IMR-90 (cell line): Measurements from ENCODE around the gene WDFY2. TPM values are rescaled to one million over a fixed set of nuclear protein-coding genes. Genes with fewer than 3 reads are reported as not detected.

ENCODE experiments used
- ATAC-seq: fragments of 200-7000 bp; cut with Tn5 transposase; 2 replicates; pipeline ENCODE4 v1.9.1; 2020; ENCODE audit warnings: low read depth, mild to moderate bottlenecking, moderate library complexity
- BruUV-seq: library from RNA; stranded (reverse); fragments of 400-500 nt; replicated peaks from 2 replicates; lab custom pipeline; 2021; lab: Mats Ljungman, UMichigan
- CTCF ChIA-PET: fragments of 300-600 bp; formaldehyde crosslinking; extraction: SDS; loops from one replicate; lab custom pipeline; 2021; ENCODE audit warnings: antibody characterized with exemption; lab: Yijun Ruan, JAX
- POLR2A ChIA-PET: fragments of 300-600 bp; sonication (Branson Sonifier 250); formaldehyde crosslinking; loops from one replicate; lab custom pipeline; 2022; ENCODE audit warnings: antibody characterized with exemption; ENCODE audit not compliant: unreplicated experiment; lab: Charles Lee
- DNase-seq: peaks from one replicate; pipeline ENCODE4 v3.0.0; 2013
- H2AFZ ChIP-seq: replicated peaks from 2 replicates; pipeline ENCODE3; 2013; ENCODE audit warnings: low read length, mild to moderate bottlenecking; ENCODE audit not compliant: poor library complexity
- H2AK5ac ChIP-seq: 2 replicates; pipeline ENCODE4 v1.6.1; 2013; ENCODE audit warnings: low read depth, low read length, inconsistent platforms
- H2AK9ac ChIP-seq: replicated peaks from 2 replicates; pipeline ENCODE3; 2013; ENCODE audit warnings: mild to moderate bottlenecking, low read depth, low read length, moderate library complexity; ENCODE audit not compliant: poor library complexity
- H2BK120ac ChIP-seq: 2 replicates; pipeline ENCODE4 v1.6.1; 2013; ENCODE audit warnings: low read depth, low read length, inconsistent platforms
- H2BK15ac ChIP-seq: 3 replicates; pipeline ENCODE4 v1.6.1; 2013; ENCODE audit warnings: low read depth, low read length, inconsistent platforms
- H2BK20ac ChIP-seq: 2 replicates; pipeline ENCODE4 v1.6.1; 2013; ENCODE audit warnings: low read depth, mild to moderate bottlenecking, inconsistent platforms, low read length, moderate library complexity
- H2BK5ac ChIP-seq: 2 replicates; pipeline ENCODE4 v1.6.1; 2013; ENCODE audit warnings: mild to moderate bottlenecking, low read depth, low read length, inconsistent platforms; ENCODE audit not compliant: poor library complexity, severe bottlenecking
- H3K14ac ChIP-seq: replicated peaks from 2 replicates; pipeline ENCODE4 v1.6.1; 2013; ENCODE audit warnings: low read depth, low read length, inconsistent platforms
- H3K18ac ChIP-seq: 2 replicates; pipeline ENCODE4 v1.6.1; 2013; ENCODE audit warnings: low read depth, low read length, control low read depth
- H3K23ac ChIP-seq: 2 replicates; pipeline ENCODE4 v1.6.1; 2013; ENCODE audit warnings: low read depth, low read length, inconsistent platforms
- H3K27ac ChIP-seq: 2 replicates; pipeline ENCODE4 v1.5.1; 2013; ENCODE audit warnings: mild to moderate bottlenecking, control low read depth, low read length; ENCODE audit not compliant: insufficient read depth
- H3K27me3 ChIP-seq: 2 replicates; pipeline ENCODE4 v1.6.1; 2013; ENCODE audit warnings: low read length; ENCODE audit not compliant: control insufficient read depth, insufficient read depth
- H3K36me3 ChIP-seq: 2 replicates; pipeline ENCODE4 v1.6.1; 2013; ENCODE audit warnings: low read length, mixed read lengths; ENCODE audit not compliant: control insufficient read depth, insufficient read depth
- H3K4ac ChIP-seq: 2 replicates; pipeline ENCODE4 v1.6.1; 2013; ENCODE audit warnings: low read depth, low read length, inconsistent platforms
- H3K4me1 ChIP-seq: 2 replicates; pipeline ENCODE4 v1.6.1; 2013; ENCODE audit warnings: low read length, mixed read lengths; ENCODE audit not compliant: control insufficient read depth, insufficient read depth
- H3K4me2 ChIP-seq: 2 replicates; pipeline ENCODE4 v1.6.1; 2013; ENCODE audit warnings: low read depth, mild to moderate bottlenecking, control low read depth, low read length, moderate library complexity
- H3K4me3 ChIP-seq: 2 replicates; pipeline ENCODE4 v1.5.1; 2013; ENCODE audit warnings: low read depth, mild to moderate bottlenecking, control low read depth, low read length, moderate library complexity; ENCODE audit not compliant: insufficient read depth
- H3K56ac ChIP-seq: 2 replicates; pipeline ENCODE4 v1.6.1; 2013; ENCODE audit warnings: low read length, inconsistent platforms; ENCODE audit not compliant: insufficient read depth; ENCODE audit errors: extremely low read depth
- H3K79me1 ChIP-seq, 2 experiments: 2 replicates each; pipeline ENCODE4 v1.6.1; 2013; ENCODE audit warnings: low read length in 2 of 2, inconsistent platforms in 1 of 2, low read depth in 1 of 2
- H3K9ac ChIP-seq: 2 replicates; pipeline ENCODE4 v1.6.1; 2013; ENCODE audit warnings: low read depth, low read length, control low read depth
- H3K9me1 ChIP-seq: 2 replicates; pipeline ENCODE4 v1.6.1; 2013; ENCODE audit warnings: low read length, inconsistent platforms; ENCODE audit not compliant: insufficient read depth
- H3K9me3 ChIP-seq: 2 replicates; pipeline ENCODE4 v1.6.1; 2013; ENCODE audit warnings: low read length; ENCODE audit not compliant: control insufficient read depth, insufficient read depth
- H4K20me1 ChIP-seq: 2 replicates; pipeline ENCODE4 v1.6.1; 2013; ENCODE audit warnings: low read length, inconsistent platforms; ENCODE audit not compliant: insufficient read depth
- H4K5ac ChIP-seq: 2 replicates; pipeline ENCODE4 v1.6.1; 2013; ENCODE audit warnings: mild to moderate bottlenecking, low read depth, low read length, control low read depth
- H4K8ac ChIP-seq, 2 experiments: 2 replicates each; pipeline ENCODE4 v1.6.1; 2013; ENCODE audit warnings: low read depth in 2 of 2, low read length in 2 of 2, control low read depth in 1 of 2, inconsistent platforms in 1 of 2
- H4K91ac ChIP-seq: 2 replicates; pipeline ENCODE4 v1.6.1; 2013; ENCODE audit warnings: low read depth, low read length, inconsistent platforms; ENCODE audit not compliant: insufficient read depth
- BHLHE40 ChIP-seq: fragments of 150-350 bp; IDR thresholded peaks from 2 replicates; pipeline ENCODE4 v1.6.1; 2016; ENCODE audit warnings: mild to moderate bottlenecking, low read depth, low read length
- CEBPB ChIP-seq: IDR thresholded peaks from 2 replicates; pipeline ENCODE4 v1.6.1; 2012; ENCODE audit warnings: low read depth, low read length, improper control_type of control experiment
- CHD1 ChIP-seq: IDR thresholded peaks from 2 replicates; pipeline ENCODE4 v1.6.1; 2012; ENCODE audit warnings: low read depth, low read length, improper control_type of control experiment
- FOS ChIP-seq: fragments of 150-350 bp; IDR thresholded peaks from 2 replicates; pipeline ENCODE4 v1.6.1; 2016; ENCODE audit warnings: low read depth, low read length
- MAFK ChIP-seq: IDR thresholded peaks from 2 replicates; pipeline ENCODE4 v1.6.1; 2012; ENCODE audit warnings: low read depth, low read length, improper control_type of control experiment
- MAZ ChIP-seq: IDR thresholded peaks from 2 replicates; pipeline ENCODE4 v1.6.1; 2012; ENCODE audit warnings: low read depth, mild to moderate bottlenecking, low read length, improper control_type of control experiment, moderate library complexity, borderline replicate concordance
- MXI1 ChIP-seq: IDR thresholded peaks from 2 replicates; pipeline ENCODE4 v1.6.1; 2012; ENCODE audit warnings: low read depth, mild to moderate bottlenecking, low read length, moderate library complexity, borderline replicate concordance
- NFE2L2 ChIP-seq: fragments of 150-350 bp; IDR thresholded peaks from 2 replicates; pipeline ENCODE4 v1.6.1; 2016; ENCODE audit warnings: low read depth, mild to moderate bottlenecking, low read length
- POLR2A ChIP-seq: IDR thresholded peaks from 2 replicates; pipeline ENCODE4 v1.6.1; 2012; ENCODE audit warnings: mild to moderate bottlenecking, low read depth, low read length
- RCOR1 ChIP-seq: IDR thresholded peaks from 2 replicates; pipeline ENCODE4 v1.6.1; 2012; ENCODE audit warnings: mild to moderate bottlenecking, low read length, improper control_type of control experiment; ENCODE audit not compliant: insufficient replicate concordance
- WGBS, 2 experiments: methylation state at CpG; one replicate each; pipeline versions ENCODE4 v1.1.5 to v1.1.7; 2013; ENCODE audit warnings: missing lambda C conversion rate in 2 of 2; ENCODE audit not compliant: insufficient read length in 1 of 2; ENCODE audit errors: extremely low coverage in 2 of 2; 5-methylcytosine and 5-hydroxymethylcytosine counted together
- dilution Hi-C: fragments of 300-500 bp; cut with HindIII; formaldehyde crosslinking; loops from one replicate; pipeline ENCODE4 v1.14.3; 2018; ENCODE audit warnings: low sequenced_read_pairs; ENCODE audit not compliant: unreplicated experiment
- in situ Hi-C: fragments of 300-500 bp; cut with MboI; formaldehyde crosslinking; loops from 3 replicates; pipeline ENCODE4 v1.14.3; 2019; ENCODE audit warnings: low sequenced_read_pairs, inconsistent platforms, mixed read lengths
- intact Hi-C: fragments of 100-400 bp; cut with micrococcal nuclease; formaldehyde crosslinking; loops from 2 replicates; pipeline ENCODE4 v1.10.0; 2022
- polyA plus RNA-seq, 3 experiments: library from polyadenylated mRNA; depleted of rRNA; stranded (reverse); fragments of >200 nt; gene quantifications; 2 replicates each; pipeline ENCODE4 v1.2.3, GENCODE V29; 2012; ENCODE audit warnings: low replicate concordance in 1 of 3
- total RNA-seq: library from RNA; depleted of rRNA; stranded (reverse); fragments of >200 nt; gene quantifications from 2 replicates; pipeline ENCODE4 v1.2.3, GENCODE V29; 2012
- TF ChIP-seq, protein P1 (sequence below): fragments of 150-350 bp; IDR thresholded peaks from 2 replicates; pipeline ENCODE4 v1.6.1; 2016; ENCODE audit warnings: low read depth, mild to moderate bottlenecking, low read length, moderate library complexity, borderline replicate concordance
- TF ChIP-seq, protein P2 (sequence below): conservative IDR thresholded peaks from 2 replicates; pipeline ENCODE4 v1.5.1; 2012; ENCODE audit warnings: mild to moderate bottlenecking, low read depth, low read length, improper control_type of control experiment
- TF ChIP-seq, protein P3 (sequence below): fragments of 150-350 bp; IDR thresholded peaks from 2 replicates; pipeline ENCODE4 v1.6.1; 2017; ENCODE audit warnings: mild to moderate bottlenecking, antibody characterized with exemption, low read length, low read depth

The WDFY2 gene
- total and polyA plus RNA-seq, 2 of the 4 experiments (the other 2 are of a cell fraction), result 4.3 to 5.4 TPM

DNA sequence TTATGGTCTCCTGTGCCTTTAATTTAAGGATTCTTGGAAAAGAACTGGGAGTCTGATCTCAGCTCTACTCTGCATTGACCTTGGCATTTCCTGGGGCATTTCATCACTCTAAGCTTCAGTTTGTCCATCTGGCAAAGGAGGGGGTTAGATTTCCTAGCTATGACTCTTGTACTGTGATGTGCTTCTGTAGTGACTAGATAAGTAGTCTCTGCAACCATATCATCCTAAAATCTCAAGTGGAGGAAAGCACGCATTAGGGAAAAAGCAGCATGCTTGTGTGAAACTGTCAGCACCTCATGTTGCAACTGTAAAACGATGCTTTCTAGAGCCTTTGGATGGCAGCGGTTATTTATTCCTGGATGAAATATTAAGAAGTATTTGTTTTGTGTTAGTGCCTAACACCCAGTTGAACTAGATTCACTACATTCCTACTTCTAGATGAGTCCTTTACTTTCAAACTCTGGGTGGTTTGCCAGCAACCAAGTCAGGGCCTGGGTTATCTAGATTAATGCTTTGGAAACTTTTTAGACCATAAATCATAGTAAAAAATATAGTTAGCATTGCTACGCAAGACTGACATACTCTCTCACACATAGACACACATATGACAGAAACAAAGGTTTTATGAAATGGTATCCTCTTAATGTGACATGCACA lies 6.8 kb downstream of the WDFY2 start:
- Histone ChIP-seq H3K4ac (peak overlapping the region; percentile 3; the same call in 1 of the 2 replicates), H3K4me3 (peak overlapping the region; percentile 12; the same call in 1 of the 2 replicates), H3K14ac (peak overlapping the region; percentile 23; the same call in 1 of the 2 replicates), H3K9me3 (no peaks in the 10 kb centered on the region), H2BK20ac (no peak overlapping the region), H4K8ac (no peak overlapping the region), H4K91ac (no peak overlapping the region), H2AK9ac (no peak overlapping the region), H3K4me2 (peak overlapping the region; percentile 54), H4K5ac (no peak overlapping the region), H2BK120ac (peak overlapping the region; percentile 68; the same call in 1 of the 2 replicates), H4K20me1 (peaks cover 4% of the 10 kb centered on the region; the same call in 1 of the 2 replicates), H2AFZ (no peak overlapping the region), H2BK15ac (peak overlapping the region; percentile 0; the same call in 1 of the 3 replicates), H3K36me3 (no peaks in the 10 kb centered on the region), H3K9me1 (peaks cover 9% of the 10 kb centered on the region; the same call in 1 of the 2 replicates), H2BK5ac (peak overlapping the region; percentile 81), H3K56ac (no peak overlapping the region), H3K27me3 (no peaks in the 10 kb centered on the region), H3K9ac (no peak overlapping the region; the same call in 1 of the 2 replicates), H3K23ac (peak overlapping the region; percentile 34; the same call in 1 of the 2 replicates), H3K4me1 (peaks cover 7% of the 10 kb centered on the region), H3K18ac (peak overlapping the region; percentile 67; the same call in 1 of the 2 replicates), H2AK5ac (no peak overlapping the region), H3K79me1 (peaks cover 21 to 61% of the 10 kb centered on the region in 2 experiments), H3K27ac (peak overlapping the region; percentile 80; the same call in 1 of the 2 replicates)
- intact Hi-C loops (loop anchor here (2.0 to 5.0 kb wide), 2 partner anchors 41 to 140 kb away; no protein-coding TSS in a partner anchor), dilution Hi-C loops (no loop called here), in situ Hi-C loops (no loop called here)
- WGBS, 2 experiments, result no CpG with 5 or more reads among the region's 4 CpGs
- ChIA-PET CTCF (interaction anchor here (0.7 to 1.8 kb wide), 5 partner anchors 54 to 206 kb away, joined by 3 to 7 read pairs (median 3); no protein-coding TSS in a partner anchor), POLR2A (interaction anchor here (1.0 kb wide), 1 partner anchor 138 kb away, joined by 3 read pairs; no protein-coding TSS in a partner anchor)
- ATAC-seq (peak; percentile 87), DNase-seq (peak; percentile 90)
- no TSS peak for BruUV-seq
- peak; percentile 97 for TF ChIP-seq MXI1
- peak; percentile 82; the same call in 1 of the 2 replicates for TF ChIP-seq MAZ
- no peak for TF ChIP-seq FOS
- TF ChIP-seq, protein P1, sequence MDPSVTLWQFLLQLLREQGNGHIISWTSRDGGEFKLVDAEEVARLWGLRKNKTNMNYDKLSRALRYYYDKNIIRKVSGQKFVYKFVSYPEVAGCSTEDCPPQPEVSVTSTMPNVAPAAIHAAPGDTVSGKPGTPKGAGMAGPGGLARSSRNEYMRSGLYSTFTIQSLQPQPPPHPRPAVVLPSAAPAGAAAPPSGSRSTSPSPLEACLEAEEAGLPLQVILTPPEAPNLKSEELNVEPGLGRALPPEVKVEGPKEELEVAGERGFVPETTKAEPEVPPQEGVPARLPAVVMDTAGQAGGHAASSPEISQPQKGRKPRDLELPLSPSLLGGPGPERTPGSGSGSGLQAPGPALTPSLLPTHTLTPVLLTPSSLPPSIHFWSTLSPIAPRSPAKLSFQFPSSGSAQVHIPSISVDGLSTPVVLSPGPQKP, result no peak
- TF ChIP-seq CEBPB, result peak; percentile 84
- TF ChIP-seq MAFK, result no peak
- TF ChIP-seq, protein P2, sequence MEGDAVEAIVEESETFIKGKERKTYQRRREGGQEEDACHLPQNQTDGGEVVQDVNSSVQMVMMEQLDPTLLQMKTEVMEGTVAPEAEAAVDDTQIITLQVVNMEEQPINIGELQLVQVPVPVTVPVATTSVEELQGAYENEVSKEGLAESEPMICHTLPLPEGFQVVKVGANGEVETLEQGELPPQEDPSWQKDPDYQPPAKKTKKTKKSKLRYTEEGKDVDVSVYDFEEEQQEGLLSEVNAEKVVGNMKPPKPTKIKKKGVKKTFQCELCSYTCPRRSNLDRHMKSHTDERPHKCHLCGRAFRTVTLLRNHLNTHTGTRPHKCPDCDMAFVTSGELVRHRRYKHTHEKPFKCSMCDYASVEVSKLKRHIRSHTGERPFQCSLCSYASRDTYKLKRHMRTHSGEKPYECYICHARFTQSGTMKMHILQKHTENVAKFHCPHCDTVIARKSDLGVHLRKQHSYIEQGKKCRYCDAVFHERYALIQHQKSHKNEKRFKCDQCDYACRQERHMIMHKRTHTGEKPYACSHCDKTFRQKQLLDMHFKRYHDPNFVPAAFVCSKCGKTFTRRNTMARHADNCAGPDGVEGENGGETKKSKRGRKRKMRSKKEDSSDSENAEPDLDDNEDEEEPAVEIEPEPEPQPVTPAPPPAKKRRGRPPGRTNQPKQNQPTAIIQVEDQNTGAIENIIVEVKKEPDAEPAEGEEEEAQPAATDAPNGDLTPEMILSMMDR, result 0 out of 2 replicates have a peak, but pooled peaks have one; percentile 11
- TF ChIP-seq, protein P3, sequence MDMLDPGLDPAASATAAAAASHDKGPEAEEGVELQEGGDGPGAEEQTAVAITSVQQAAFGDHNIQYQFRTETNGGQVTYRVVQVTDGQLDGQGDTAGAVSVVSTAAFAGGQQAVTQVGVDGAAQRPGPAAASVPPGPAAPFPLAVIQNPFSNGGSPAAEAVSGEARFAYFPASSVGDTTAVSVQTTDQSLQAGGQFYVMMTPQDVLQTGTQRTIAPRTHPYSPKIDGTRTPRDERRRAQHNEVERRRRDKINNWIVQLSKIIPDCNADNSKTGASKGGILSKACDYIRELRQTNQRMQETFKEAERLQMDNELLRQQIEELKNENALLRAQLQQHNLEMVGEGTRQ, result no peak
- no peak for TF ChIP-seq NFE2L2
- TF ChIP-seq CHD1, result 0 out of 2 replicates have a peak, but pooled peaks have one; percentile 47
- no peak for TF ChIP-seq RCOR1
- no peak for TF ChIP-seq POLR2A
- no peak; the same call in none of the 2 replicates for TF ChIP-seq BHLHE40
